Gastrocnemius medialis (tissue), 4 donors: ENCODE results near the gene ELOVL2.

ENCODE experiments used
- CTCF ChIP-seq, 5 experiments: fragments of 450-650 bp in 3 of 5; fragments of 200-600 bp in 2 of 5; sonication (generic) in 2 of 5; IDR thresholded peaks in 4 of 5; conservative IDR thresholded peaks in 1 of 5; 1 replicate in 4 of 5; 2 replicates in 1 of 5; pipeline ENCODE4 v1.5.1; 2016 to 2019; ENCODE audit warnings: antibody characterized with exemption in 5 of 5, mild to moderate bottlenecking in 3 of 5, moderate library complexity in 3 of 5
- POLR2A ChIP-seq, 2 donors: fragments of 450-650 bp; IDR thresholded peaks; one replicate each; pipeline ENCODE4 v1.6.1; 2017; ENCODE audit warnings: antibody characterized with exemption in 2 of 2, mild to moderate bottlenecking in 2 of 2, moderate library complexity in 2 of 2

GRCh38 chr6:10981409-10981808, 62.7 kb downstream of the ELOVL2 start:
- TF ChIP-seq CTCF (IDR thresholded peaks at IDR 0.05 in 4 of 5, conservative IDR thresholded peaks at IDR 0.05 in 1 of 5) (no peak), POLR2A (IDR thresholded peaks at IDR 0.05) (no peak)
